HepG2 (cell line): Measurements from ENCODE around the gene MYLK3. TPM values are rescaled to one million over a fixed set of nuclear protein-coding genes. Genes with fewer than 3 reads are reported as not detected.

Source experiments
- ATAC-seq: fragments of 200-7000 bp; cut with Tn5 transposase; 3 replicates; pipeline ENCODE4 v1.9.1; 2020; ENCODE audit warnings: mild to moderate bottlenecking, moderate library complexity
- BruUV-seq: library from RNA; stranded (reverse); fragments of 400-500 nt; replicated peaks from 2 replicates; lab custom pipeline; 2021; lab: Mats Ljungman, UMichigan
- CTCF ChIA-PET: fragments of 300-600 bp; formaldehyde crosslinking; extraction: SDS; loops from one replicate; lab custom pipeline; 2021; ENCODE audit warnings: low total read pairs, inconsistent platforms, low intra/inter-chr PET ratio; lab: Yijun Ruan, JAX
- POLR2A ChIA-PET: fragments of 350-600 bp; sonication (Branson Sonifier 250); formaldehyde crosslinking; loops from one replicate; lab custom pipeline; 2020; ENCODE audit warnings: antibody characterized with exemption, inconsistent platforms; lab: Yijun Ruan, JAX
- DNase-seq: peaks from one replicate; pipeline ENCODE4 v3.0.0-alpha.2; 2015; ENCODE audit warnings: low spot score
- FAIRE-seq: peaks from 3 replicates; lab custom pipeline; 2011; peaks lifted over from hg19 to GRCh38; lab: Jason Lieb, UNC
- H2AFZ ChIP-seq: one replicate; pipeline ENCODE4 v1.6.1; 2011; ENCODE audit warnings: low read length, inconsistent platforms
- H3K27ac ChIP-seq: fragments of 300-600 bp; 3 replicates; pipeline ENCODE4 v1.8.0; 2011; ENCODE audit warnings: mixed run types, mild to moderate bottlenecking, mixed read lengths, low read length, inconsistent platforms; ENCODE audit not compliant: insufficient read depth; ENCODE audit errors: extremely low read length
- H3K27me3 ChIP-seq, 2 experiments: fragments of 200-600 bp in 1 of 2; 2 replicates in 1 of 2; 3 replicates in 1 of 2; pipeline versions ENCODE4 v1.6.0 to v1.8.0; 2011; ENCODE audit warnings: low read length in 2 of 2, mild to moderate bottlenecking in 2 of 2, moderate library complexity in 2 of 2, inconsistent platforms in 1 of 2; ENCODE audit not compliant: insufficient read depth in 2 of 2, control insufficient read depth in 1 of 2
- H3K36me3 ChIP-seq, 2 experiments: fragments of 200-600 bp in 1 of 2; replicated peaks in 1 of 2; 2 replicates in 1 of 2; 3 replicates in 1 of 2; pipeline versions ENCODE4 v1.5.1 to v1.8.0; 2011; ENCODE audit warnings: low read length in 2 of 2, inconsistent platforms in 1 of 2; ENCODE audit not compliant: insufficient read depth in 2 of 2, control insufficient read depth in 1 of 2
- H3K4me1 ChIP-seq: 2 replicates; pipeline ENCODE4 v1.5.1; 2012; ENCODE audit warnings: low read length, inconsistent platforms; ENCODE audit not compliant: insufficient read depth
- H3K4me2 ChIP-seq: 2 replicates; pipeline ENCODE4 v1.6.0; 2011; ENCODE audit warnings: low read depth, low read length, inconsistent platforms
- H3K4me3 ChIP-seq, 3 experiments: fragments of 200-600 bp in 1 of 3; sonication (generic), shearing (Covaris generic) in 1 of 3; replicated peaks in 1 of 3; 2 replicates each; pipeline ENCODE4 v1.5.1; 2011 to 2016; ENCODE audit warnings: low read length in 3 of 3, inconsistent platforms in 2 of 3, low read depth in 2 of 3, mild to moderate bottlenecking in 2 of 3, control low read depth in 1 of 3, mixed read lengths in 1 of 3; ENCODE audit not compliant: insufficient read depth in 1 of 3
- H3K79me2 ChIP-seq: one replicate; pipeline ENCODE4 v1.6.1; 2011; ENCODE audit warnings: low read length, inconsistent platforms; ENCODE audit not compliant: insufficient read depth
- H3K9ac ChIP-seq: 2 replicates; pipeline ENCODE4 v1.6.0; 2011; ENCODE audit warnings: mild to moderate bottlenecking, low read depth, low read length, inconsistent platforms; ENCODE audit not compliant: insufficient read depth
- H3K9me3 ChIP-seq: 2 replicates; pipeline ENCODE4 v1.5.1; 2012; ENCODE audit warnings: mild to moderate bottlenecking, low read length
- H4K20me1 ChIP-seq: 2 replicates; pipeline ENCODE4 v1.6.0; 2011; ENCODE audit warnings: inconsistent platforms, mild to moderate bottlenecking, low read length, moderate library complexity; ENCODE audit not compliant: insufficient read depth
- AGO1 ChIP-seq: fragments of 200-400 bp; formaldehyde crosslinking; IDR thresholded peaks from 2 replicates; pipeline ENCODE4 v1.6.1; 2017; ENCODE audit warnings: mild to moderate bottlenecking, low read depth, low read length, moderate library complexity; ENCODE audit not compliant: poor library complexity, severe bottlenecking
- HDAC1 ChIP-seq: sonication (generic); formaldehyde crosslinking; IDR thresholded peaks from 2 replicates; pipeline ENCODE4 v1.5.1; 2020; ENCODE audit warnings: mild to moderate bottlenecking, missing genetic modification reagents
- MBD4 ChIP-seq: IDR thresholded peaks from 2 replicates; pipeline ENCODE4 v1.6.1; 2012; ENCODE audit warnings: low read length, inconsistent platforms, borderline replicate concordance
- NFE2 ChIP-seq: sonication (generic); formaldehyde crosslinking; IDR thresholded peaks from 2 replicates; pipeline ENCODE4 v1.4.0; 2020; ENCODE audit warnings: missing genetic modification reagents
- NR3C1 ChIP-seq: sonication (generic); formaldehyde crosslinking; IDR thresholded peaks from 2 replicates; pipeline ENCODE4 v1.4.0; 2020; ENCODE audit warnings: missing genetic modification reagents
- TCF12 ChIP-seq, 2 experiments: fragments of 450-650 bp in 1 of 2; sonication (generic) in 1 of 2; formaldehyde crosslinking in 1 of 2; IDR thresholded peaks; 2 replicates each; pipeline versions ENCODE4 v1.6.1 to v1.8.0; 2017 to 2022; ENCODE audit warnings: antibody characterized with exemption in 1 of 2, mild to moderate bottlenecking in 1 of 2, missing genetic modification reagents in 1 of 2, moderate library complexity in 1 of 2
- ZNF235 ChIP-seq: sonication (generic); formaldehyde crosslinking; IDR thresholded peaks from 2 replicates; pipeline ENCODE4 v1.8.1; 2023; ENCODE audit warnings: mild to moderate bottlenecking, missing genetic modification reagents, borderline replicate concordance
- ZNF263 ChIP-seq: sonication (generic); formaldehyde crosslinking; IDR thresholded peaks from 2 replicates; pipeline ENCODE4 v1.4.0; 2020; ENCODE audit warnings: missing genetic modification reagents
- WGBS: methylation state at CpG from one replicate; pipeline ENCODE4 v1.1.6; 2017; ENCODE audit warnings: low lambda C conversion rate; 5-methylcytosine and 5-hydroxymethylcytosine counted together
- in situ Hi-C: cut with HindIII; loops from 2 replicates; pipeline ENCODE4 v1.10.0; 2017; ENCODE audit warnings: low pct_unique_long_range_greater_than_20kb; ENCODE audit not compliant: extremely low pct_ligation_motif_present
- intact Hi-C: fragments of 100-400 bp; cut with micrococcal nuclease; formaldehyde crosslinking; loops from one replicate; pipeline ENCODE4 v1.10.0; 2022; ENCODE audit not compliant: unreplicated experiment
- polyA plus RNA-seq, 8 experiments: library from polyadenylated mRNA; depleted of rRNA in 3 of 8; stranded (reverse) in 7 of 8; unstranded in 1 of 8; fragments of >200 nt; fragmentation: Illumina TruSeq in 4 of 8; extraction: Trizol in 4 of 8; gene quantifications; 2 replicates each; pipeline versions ENCODE4 v1.2.1 to v1.2.3, GENCODE V29; 2011 to 2016; ENCODE audit warnings: low read depth in 4 of 8, missing spikeins in 1 of 8, mixed read lengths in 1 of 8; ENCODE audit not compliant: insufficient read depth in 1 of 8
- total RNA-seq, 5 experiments: library from RNA; depleted of rRNA; stranded (reverse); fragments of >200 nt; fragmentation: Illumina TruSeq; extraction: Trizol; gene quantifications; 2 replicates each; pipeline ENCODE4 v1.2.3, GENCODE V29; 2016; ENCODE audit warnings: low read depth in 1 of 5
- TF ChIP-seq, protein P1 (sequence below): sonication (generic); formaldehyde crosslinking; IDR thresholded peaks from 2 replicates; pipeline ENCODE4 v1.4.0; 2020; ENCODE audit warnings: missing genetic modification reagents

The MYLK3 gene
- total and polyA plus RNA-seq, 2 of the 13 experiments (the other 11 are each of a cell fraction or from before 2014, with no cell fraction given): 0.04 to 0.18 TPM

DNA sequence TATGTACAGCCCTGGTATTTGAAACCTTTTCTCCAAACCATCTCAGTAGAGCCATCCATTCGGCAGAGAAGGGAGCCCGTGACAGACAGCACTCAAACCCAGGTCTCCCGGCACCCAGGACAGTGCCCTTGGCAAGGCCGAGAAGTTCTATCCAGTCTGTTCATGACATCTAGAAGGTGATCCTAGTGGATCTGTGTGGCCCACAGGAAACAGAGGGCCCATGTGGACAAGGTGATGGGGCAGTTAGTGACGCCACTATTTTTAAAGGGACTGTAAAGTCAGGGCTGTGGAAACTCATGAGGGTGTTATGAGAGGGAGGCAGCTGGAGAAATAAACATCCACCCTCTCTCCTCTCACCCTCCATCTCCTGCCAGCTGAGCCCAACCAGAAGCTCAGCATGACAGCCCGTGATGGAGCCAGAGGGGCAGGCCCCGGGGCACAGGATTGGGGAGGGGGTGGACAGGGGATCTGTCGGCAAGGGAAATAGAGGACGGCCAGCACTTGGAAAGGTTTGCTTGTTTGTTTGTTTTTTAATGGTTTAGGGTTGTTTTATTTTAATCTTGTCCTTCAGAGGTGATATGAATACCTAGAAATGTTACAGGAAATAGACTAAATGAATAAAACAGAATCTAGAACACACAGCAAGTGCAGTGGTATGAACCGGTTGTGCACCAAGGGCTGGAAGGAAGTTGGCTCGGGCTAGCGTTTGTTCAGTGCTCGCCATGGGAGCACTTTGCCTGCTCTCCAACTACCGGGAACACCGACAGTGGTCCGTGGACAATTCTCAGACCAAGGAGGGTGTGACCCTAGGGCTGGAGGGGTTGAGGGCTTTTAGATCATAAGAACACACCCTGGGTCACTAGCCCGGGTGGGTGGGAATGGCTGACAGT, 17.1 kb downstream of the MYLK3 start:
- CTCF ChIA-PET: no interaction called here
- DNase-seq (no peak), ATAC-seq (no peak), FAIRE-seq (no peak)
- BruUV-seq: no TSS peak
- Histone ChIP-seq H4K20me1 (no peaks in the 10 kb centered on the region), H3K4me3 (no peak overlapping the region), H3K4me1 (no peaks in the 10 kb centered on the region), H3K36me3 (no peaks in the 10 kb centered on the region), H2AFZ (no peak overlapping the region), H3K79me2 (no peaks in the 10 kb centered on the region), H3K4me2 (no peak overlapping the region), H3K9me3 (no peaks in the 10 kb centered on the region), H3K9ac (no peak overlapping the region), H3K27ac (no peak overlapping the region), H3K27me3 (peaks cover 3 to 29% of the 10 kb centered on the region in 2 experiments; a peak in 3 of 5 replicates)
- WGBS: 60% methylated on average over 17 of the region's 17 CpGs
- intact Hi-C loops (no loop called here), in situ Hi-C loops (no loop called here)
- POLR2A ChIA-PET: no interaction called here
- TF ChIP-seq MBD4 (no peak), ZNF235 (CRISPR knock-in tag) (no peak), NR3C1 (CRISPR knock-in tag) (no peak), HDAC1 (CRISPR knock-in tag) (no peak), TCF12 (IDR thresholded peaks at IDR 0.05) (no peak), TCF12 (CRISPR knock-in tag; IDR thresholded peaks at IDR 0.05) (no peak), ZNF263 (peak; percentile 55; the same call in 1 of the 2 replicates), AGO1 (no peak), NFE2 (no peak)
- TF ChIP-seq, protein P1, sequence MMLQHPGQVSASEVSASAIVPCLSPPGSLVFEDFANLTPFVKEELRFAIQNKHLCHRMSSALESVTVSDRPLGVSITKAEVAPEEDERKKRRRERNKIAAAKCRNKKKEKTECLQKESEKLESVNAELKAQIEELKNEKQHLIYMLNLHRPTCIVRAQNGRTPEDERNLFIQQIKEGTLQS (CRISPR knock-in tag): no peak
